Stimulated activated CD4-positive, alpha-beta T cell treated with anti-CD3 and anti-CD28 coated beads, Interleukin-1b, Interleukin-23, amount 100 ng/mL, for 48 hours (primary cell): ENCODE data around the gene SPATC1L.
"Not testable (repeated sequence)": the region's sequence is repeated elsewhere in the genome, so short reads cannot be mapped to it uniquely, and the experiment has no call there.

Experiments
- DNase-seq: peaks from one replicate; pipeline ENCODE4 v3.0.0-alpha.2; 2020

The SPATC1L gene

DNA sequence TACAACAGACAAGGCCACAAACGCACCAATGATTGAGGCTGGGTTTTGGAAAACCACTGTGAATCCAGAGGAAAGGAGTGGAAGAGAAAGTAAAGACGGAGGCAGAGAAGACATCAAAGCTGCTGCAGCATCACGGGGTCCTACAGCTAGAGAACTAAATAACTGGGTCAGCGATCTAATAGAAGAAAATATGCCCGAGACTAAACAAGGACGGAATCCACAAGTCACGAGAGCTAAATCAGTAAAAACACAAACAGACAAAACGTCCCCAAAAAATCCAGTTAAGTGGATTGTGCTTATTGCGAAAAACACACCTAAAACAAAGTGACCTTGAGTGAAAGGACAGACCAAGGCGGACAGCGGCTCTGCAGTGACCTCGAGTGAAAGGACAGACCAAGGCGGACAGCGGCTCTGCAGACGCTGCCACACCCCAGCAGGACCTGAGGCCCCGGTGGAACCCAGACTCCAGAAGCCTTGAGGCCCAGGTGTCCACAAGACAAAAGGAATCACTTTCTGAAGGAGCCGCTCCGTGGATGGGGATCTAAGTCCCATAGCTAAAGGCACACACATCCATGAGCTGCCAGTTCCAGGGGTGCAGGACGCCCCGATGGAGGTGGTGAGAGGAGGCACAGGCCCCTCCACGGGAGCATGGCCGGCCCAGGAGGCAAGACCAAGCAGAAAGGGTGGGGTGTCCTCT lies 34.9 kb downstream of the SPATC1L start:
- DNase-seq = no peak

DNA sequence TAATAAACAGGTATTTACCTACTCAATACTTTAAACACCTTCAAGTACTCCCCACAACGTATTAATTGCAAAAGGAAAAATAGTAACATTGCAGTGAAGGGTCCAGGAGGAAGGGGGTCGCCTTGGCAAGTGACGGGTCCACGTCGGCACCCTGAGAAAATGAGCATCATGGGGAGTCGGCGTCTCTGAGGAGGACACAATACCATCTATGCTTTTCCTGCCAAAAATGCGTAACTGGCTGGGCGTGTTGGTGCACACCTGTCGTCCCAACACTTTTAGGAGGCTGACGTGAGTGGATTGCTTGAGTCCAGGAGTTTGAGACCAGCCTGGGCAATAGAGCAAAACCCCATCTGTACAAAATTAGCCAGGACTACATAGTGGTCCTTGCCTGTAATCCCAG lies 36.2 kb downstream of the SPATC1L start:
- no peak for DNase-seq

DNA sequence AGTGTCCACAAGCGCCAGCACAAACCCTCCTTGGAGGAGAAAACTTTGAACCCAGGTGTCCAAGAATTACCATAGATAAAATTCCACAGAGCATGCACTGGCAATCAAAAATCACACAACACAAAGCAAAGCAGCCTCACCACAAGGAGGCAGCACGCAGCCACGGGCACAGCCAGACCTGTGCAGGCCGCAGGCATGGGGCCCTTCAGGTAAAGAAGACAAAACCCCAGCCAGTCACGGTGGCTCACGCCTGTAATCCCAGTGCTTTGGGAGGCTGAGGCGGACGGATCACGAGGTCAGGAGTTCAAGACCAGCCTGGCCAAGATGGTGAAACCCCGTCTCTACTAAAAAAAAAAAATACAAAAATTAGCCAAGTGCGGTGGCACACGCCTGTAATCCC lies 36.8 kb downstream of the SPATC1L start:
- DNase-seq = peak; percentile 51

DNA sequence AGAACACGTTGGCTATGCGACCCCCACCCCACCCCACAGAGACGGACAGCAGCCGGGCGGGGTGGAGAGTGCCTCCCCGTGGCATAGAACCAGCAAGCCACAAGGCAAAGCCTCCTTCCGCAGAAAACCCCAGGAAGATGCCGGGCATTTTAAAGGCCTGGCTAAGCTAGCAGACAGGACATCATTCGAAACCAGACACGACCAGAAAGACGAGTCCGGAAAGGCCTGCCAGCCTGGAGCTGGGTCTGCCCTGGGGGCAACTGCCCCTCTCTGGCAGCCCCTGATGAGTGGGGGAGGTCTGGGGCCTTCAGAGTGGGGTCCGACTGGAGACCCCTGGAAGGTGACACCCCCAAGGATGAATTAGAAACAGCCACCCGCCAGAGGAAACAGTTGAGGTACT lies 37.4 kb downstream of the SPATC1L start:
- DNase-seq = no peak

DNA sequence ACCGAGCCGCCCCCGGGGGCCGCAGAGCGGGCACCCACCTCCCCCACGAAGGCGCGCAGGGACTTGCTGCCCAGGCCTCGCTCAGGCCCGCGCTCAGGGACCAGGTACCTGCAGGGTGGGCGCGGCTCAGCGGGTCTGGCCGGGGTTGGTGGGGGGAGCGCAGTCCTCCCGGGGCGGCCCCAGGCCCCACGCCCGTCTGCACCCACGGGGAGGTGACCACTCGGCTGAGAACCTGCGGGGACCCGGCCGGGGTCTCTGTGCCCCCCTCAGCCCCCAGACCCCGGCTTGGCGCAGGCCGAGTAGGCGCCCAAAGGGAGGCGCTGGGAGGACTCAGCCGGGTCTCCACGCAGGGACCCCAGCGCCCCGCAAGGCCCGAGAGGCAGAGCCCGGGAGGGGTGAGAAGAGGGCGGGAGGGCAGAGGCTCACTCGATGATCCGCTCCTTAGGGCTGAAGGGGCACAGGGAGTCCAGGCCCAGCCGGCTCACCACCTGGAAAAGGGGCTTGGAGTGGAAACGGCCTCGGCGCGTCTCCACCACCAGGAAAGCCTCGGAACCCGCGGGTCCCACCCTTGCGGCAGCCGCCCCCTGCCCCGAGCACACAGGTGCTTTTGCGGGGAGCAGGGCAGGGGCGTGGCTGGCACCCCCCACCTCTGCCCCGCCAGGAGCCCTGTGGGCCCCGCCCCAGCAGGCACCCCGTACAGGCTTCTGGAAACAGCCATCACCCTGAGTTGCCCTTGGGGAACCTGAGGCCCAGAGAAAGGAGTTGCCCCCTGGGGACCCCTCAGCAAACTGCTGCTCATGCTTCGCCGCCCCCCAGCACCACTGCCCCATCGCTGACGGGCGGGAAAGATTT lies 38.2 kb downstream of the SPATC1L start:
- no peak for DNase-seq

DNA sequence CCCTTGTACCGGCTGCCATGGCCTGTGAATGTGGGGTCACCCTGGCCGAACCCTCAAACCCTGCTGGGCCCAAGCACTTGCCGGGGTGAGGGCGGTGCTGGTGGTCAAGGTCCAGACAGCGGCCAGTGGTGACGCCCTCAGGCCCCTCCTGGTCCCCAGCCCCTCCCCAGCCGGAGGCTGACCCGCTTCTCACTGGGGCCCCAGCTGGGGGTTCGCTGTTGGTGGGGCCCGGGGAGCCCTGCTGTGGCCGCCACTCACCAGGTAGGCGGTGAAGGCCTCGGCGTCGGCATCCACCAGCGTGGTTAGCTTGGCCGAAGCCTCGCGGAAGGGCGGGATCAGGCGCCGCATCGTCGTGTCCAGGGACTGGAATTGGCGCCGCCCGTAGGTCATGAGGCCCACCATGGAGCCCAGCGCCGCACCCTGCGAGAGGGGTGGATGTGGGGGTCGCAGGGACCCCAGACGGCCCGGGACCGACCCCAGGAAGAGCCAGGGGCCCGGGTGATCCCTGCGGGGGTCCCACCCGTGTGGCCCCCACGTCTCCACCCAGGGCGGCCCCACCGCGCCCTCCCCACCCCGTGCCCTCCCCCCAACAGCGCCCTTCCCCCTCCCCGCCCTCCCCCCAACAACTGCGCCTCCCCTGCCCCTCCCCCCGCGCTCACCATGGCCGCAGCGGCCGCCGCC lies 39.0 kb downstream of the SPATC1L start:
- DNase-seq = no peak

DNA sequence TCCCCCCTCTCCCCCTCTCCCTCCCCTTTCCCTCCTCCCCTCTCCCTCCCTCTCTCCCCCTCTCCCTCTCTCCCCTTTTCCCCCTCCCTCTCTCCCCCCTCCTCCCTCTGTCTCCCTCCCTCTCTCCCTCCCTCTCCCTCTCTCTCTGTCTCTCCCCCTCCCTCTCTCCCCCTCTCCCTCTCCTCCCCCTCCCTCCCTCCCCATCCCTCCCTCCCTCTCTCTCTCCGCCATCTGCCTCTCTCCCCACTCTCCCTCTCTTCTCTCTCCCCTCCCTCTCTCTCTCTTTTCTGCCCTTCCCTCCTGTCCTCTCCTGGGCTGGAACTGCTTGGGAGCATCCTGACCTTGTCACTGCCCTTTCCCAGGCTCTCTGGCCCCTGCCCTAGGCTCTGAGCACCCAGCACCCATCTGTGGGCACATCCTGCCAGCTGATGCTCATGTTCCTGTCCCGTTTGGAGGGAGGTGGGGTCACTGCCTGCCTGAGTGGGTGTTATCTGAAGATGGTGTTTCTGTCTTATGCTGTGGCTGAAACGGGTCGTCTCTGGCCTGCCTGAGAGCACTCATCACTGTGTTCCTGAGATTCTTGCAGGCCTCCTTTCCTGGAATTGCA lies 39.7 kb downstream of the SPATC1L start:
- DNase-seq = no peak

DNA sequence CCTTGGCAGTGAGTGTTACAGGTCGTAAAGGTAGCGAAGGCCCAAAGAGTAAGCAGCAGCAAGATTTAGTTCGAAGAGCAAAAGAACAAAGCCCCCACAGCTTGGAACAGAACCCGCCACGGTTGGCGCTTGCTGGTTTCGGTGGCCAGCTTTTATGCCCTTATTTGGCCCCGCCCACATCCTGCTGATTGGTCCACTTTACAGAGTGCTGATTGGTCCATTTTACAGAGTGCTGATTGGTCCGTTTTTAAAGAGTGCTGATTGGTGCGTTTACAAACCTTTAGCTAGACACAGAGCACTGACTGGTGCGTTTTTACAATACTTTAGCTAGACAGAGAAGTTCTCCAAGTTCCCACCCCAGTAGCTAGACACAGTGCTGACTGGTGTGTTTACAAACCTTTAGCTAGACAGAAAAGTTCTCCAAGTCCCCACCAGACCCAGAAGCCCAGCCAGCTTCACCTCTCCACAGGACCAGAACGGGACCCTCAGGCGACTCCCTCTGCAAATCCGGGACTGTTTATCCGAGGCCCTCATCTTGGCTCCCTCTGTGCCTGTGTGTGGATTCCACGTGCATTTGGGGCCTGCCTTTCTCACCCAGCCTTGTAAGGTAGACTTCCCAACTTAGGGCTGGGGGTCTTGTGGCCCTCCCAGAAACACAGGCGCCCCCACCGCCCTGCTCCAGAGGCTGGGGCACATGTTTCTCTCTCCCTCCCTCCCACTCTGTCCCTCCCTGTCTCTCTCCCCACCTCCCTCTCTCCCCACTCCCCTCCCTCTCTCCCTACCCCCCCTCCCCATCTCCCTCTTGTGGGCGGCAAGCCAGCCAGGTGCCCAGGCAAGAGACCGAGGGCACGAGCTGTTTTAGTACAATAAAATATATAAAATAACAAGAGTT lies 41.4 kb downstream of the SPATC1L start:
- DNase-seq = no peak

DNA sequence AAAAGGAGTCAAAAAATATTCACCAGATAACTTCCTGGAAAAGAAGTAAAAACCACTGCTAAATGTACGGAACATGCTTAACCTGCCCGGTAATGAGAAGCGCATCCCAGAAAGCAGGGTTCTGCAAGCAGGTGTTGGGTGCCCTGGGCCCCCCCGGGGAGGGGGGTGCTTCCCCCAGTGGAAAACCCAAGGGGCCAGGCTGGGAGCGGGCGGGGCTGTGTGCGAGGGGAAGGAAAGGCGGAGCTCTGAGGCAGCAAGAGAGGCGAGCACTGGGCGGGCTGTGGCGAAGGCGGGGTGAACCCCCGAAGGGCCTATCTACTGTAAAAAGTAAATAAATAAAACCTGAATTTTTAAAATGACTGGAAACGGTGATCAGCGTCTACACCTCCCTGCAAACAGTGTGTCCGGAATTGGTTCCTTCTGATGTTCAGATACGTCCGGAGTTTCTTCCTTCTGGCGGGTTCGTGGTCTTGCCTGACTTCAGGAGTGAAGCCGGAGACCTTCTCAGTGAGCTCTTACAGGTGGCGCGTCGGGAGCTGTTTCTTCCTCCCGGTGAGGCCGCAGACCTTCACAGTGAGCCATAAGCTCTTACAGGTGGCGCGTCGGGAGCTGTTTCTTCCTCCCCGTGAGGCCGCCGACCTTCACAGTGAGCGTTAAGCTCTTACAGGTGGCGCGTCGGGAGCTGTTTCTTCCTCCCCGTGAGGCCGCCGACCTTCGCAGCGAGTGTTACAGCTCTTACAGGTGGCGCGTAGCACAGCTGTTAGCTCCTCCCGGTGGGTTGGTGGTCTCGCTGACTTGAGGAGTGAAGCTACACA lies 42.3 kb downstream of the SPATC1L start:
- no peak for DNase-seq

DNA sequence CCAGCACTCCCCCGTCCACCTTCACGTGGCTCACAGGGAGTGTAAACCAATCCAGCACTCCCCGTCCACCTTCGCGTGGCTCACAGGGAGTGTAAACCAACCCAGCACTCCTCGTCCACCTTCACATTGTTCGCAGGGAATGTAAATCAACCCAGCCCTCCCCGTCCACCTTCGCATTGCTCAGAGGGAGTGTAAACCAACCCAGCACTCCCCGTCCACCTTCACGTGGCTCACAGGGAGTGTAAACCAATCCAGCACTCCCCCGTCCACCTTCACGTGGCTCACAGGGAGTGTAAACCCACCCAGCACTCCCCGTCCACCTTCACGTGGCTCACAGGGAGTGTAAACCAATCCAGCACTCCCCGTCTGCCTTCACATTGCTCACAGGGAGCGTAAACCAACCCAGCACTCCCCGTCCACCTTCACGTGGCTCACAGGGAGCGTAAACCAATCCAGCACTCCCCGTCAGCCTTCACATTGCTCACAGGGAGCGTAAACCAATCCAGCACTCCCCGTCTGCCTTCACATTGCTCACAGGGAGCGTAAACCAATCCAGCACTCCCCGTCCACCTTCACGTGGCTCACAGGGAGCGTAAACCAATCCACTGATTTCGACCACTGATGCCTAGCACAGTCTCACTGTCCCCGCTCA lies 43.8 kb downstream of the SPATC1L start:
- DNase-seq = not testable (repeated sequence)

DNA sequence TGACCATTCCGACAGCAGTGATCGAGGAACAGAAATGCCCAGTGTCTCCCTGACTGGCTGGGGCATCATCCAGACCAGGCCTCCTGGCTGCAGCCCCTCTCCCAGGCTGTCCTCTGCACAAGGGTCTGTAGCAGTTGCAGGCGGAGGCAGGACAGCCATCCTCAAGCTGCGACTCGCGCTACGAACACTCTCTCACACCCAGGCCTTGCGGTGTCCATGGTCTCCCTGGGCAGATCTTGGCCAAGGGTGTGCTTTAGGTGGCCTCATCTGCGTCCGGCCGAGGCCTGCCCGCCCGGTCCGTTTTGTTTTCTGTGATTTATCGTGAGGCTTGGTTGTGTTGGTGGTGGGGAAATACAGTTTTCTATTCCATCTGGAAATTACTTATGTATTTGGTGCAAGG lies 44.6 kb downstream of the SPATC1L start:
- no peak for DNase-seq

DNA sequence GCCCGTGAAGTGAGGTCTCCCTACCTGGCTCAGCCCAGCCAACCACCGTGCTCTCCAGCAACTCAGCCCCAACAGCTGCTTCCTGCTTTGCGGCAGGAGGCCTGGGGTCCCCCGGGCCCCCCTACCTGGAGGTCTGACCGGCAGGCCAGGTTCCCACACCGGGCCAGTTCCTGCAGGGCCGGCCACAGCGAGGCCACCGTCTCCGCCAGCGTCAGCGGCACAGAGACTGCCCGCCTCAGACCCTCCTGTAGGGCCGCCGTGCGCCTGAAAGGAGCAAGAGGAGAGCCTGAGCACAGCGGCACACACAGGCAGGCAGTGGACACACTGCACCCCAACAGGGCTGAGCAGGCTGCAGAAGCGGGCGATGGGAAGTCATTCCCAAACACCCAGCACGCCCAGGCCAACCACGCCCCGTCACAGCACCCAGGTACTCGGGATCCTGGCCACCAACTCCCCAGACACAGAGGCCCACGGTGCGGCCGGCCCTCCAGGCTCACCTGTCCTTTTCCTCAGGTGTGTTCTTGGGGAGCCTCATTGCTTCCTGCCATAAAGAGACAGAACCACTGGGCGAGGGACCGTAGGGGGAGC lies 45.8 kb downstream of the SPATC1L start:
- DNase-seq = no peak

DNA sequence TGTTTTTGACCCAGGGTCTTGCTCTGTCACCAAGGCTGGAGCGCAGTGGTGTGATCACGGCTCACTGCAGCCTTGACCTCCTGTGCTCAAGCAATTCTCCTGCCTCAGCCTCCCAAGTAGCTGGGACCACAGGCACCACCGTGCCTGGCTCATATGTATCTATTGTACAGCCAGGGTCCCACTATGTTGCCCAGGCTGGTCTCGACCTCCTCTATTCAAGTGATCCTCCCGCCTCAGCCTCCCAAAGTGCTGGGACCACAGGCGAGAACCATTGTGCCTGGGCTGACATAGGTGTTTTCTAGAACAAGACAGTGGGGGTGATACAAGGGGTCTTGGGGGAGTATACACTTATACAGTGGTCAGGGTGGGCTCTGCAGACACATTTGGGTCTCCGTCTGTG lies 46.4 kb downstream of the SPATC1L start:
- DNase-seq = no peak

DNA sequence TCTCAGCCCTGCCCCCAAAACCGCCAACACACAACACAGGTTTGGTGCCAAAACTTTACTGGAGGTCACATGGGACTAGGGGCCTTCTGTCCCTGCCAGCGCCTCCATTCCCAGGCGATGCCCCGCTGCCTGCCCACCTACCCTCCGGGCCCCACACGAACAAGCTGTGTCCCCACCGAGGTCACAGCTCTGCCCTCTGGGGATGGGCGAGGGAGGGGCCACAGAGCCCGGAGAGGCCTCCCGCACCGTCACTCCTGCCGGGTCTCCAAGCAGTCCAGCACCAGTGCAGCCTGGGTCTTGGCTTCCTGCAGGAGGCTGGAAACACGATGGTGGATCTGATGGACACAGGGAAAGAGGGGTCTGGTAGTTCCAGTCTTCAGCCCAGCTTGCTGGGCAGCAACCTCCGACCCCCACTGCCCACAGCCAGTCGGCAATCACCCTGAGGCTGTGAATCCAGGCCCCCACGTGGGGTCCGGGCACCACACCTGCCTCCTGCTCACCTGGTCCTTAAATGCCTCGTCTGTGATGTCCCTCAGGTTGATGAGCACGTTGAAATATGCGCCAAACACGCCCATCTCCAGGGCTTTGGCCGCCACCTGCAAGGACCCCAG lies 47.4 kb downstream of the SPATC1L start:
- DNase-seq = no peak

DNA sequence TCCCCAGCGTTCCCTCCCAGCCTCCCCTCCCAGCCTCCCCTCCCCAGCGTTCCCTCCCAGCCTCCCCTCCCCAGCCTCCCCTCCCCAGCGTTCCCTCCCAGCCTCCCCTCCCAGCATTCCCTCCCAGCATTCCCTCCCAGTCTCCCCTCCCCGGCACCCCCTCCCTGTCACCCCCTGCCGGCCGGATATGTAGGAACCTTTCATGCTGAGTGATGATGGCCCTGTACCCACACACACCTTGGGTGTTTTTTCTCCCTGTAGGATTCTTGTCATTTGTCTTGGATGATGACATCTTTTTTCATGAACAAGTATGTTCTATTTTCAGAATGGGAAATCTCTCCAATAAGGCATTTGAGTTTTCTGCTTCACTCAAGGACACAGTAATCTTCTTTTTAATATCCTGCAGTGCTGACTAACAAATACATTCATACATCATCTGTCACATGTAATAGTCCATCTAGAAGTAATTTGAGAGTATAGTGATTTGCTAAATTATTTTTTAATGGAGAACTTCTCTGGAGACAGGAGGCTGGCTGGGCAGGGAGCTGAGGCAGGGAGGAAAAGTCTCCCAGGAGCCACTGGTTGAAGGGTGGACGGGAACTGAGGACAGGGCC lies 48.4 kb downstream of the SPATC1L start:
- no peak for DNase-seq

DNA sequence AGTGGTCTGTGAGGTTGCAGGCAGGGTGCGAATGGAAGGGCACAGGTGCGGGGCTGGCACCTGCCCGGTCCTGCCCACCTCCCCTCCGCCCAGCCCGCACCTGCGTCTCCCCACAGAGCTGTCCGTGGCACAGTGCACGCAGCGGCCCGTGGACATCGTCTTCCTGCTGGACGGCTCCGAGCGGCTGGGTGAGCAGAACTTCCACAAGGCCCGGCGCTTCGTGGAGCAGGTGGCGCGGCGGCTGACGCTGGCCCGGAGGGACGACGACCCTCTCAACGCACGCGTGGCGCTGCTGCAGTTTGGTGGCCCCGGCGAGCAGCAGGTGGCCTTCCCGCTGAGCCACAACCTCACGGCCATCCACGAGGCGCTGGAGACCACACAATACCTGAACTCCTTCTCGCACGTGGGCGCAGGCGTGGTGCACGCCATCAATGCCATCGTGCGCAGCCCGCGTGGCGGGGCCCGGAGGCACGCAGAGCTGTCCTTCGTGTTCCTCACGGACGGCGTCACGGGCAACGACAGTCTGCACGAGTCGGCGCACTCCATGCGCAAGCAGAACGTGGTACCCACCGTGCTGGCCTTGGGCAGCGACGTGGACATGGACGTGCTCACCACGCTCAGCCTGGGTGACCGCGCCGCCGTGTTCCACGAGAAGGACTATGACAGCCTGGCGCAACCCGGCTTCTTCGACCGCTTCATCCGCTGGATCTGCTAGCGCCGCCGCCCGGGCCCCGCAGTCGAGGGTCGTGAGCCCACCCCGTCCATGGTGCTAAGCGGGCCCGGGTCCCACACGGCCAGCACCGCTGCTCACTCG lies 52.2 kb downstream of the SPATC1L start:
- no peak for DNase-seq

DNA sequence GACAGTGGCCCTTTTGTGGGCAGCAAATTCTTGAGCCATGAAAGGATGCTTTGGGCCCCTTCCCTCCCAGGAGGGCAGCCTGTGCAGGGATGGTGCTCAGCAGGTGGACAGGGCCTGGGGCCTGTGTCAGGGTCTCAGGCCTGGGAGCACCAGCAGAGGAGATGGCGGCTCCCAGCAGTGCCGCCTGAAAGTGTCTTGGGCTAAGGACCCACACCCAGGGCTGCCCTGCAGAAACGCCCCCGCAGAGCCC lies 52.7 kb downstream of the SPATC1L start:
- DNase-seq = no peak

DNA sequence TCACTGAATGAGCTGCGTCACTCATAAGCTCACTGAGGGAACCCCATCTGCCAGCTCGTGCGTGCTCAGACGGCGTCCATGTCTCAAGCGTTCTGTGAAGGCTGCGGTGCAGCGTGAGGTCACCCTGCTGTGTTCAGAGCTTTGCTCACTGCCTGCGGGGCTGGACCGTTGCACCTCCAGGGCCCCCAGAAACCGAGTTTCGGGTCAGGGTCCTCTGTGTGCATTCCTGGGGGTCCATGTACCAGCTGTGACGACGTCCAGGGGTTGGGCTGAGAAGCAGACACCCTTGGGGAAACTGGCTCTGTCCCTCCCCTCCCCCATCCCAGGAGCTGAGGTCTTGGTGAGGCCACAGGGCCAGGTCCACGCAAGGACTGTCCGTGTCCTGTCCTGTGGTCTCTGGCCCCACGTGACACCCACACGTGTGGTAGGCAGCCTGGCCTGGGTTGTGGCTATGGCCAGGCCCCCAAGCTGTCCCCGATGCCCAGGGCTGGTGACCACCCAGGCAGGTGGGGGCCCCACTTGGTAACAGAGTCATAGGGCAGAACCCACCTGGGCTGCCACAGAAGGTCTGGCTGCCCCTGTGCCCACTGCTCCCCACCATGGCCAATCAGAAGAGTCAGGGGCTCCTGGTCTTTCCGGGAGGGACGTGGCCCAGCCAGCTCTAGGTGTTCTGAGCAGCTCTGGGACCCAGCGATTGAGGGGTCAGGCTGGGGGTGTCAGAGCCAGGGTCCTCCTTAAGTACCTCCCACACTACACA lies 53.2 kb downstream of the SPATC1L start:
- no peak for DNase-seq
